Measurements from ENCODE around the gene PLEKHD1.

Gene PLEKHD1

DNA sequence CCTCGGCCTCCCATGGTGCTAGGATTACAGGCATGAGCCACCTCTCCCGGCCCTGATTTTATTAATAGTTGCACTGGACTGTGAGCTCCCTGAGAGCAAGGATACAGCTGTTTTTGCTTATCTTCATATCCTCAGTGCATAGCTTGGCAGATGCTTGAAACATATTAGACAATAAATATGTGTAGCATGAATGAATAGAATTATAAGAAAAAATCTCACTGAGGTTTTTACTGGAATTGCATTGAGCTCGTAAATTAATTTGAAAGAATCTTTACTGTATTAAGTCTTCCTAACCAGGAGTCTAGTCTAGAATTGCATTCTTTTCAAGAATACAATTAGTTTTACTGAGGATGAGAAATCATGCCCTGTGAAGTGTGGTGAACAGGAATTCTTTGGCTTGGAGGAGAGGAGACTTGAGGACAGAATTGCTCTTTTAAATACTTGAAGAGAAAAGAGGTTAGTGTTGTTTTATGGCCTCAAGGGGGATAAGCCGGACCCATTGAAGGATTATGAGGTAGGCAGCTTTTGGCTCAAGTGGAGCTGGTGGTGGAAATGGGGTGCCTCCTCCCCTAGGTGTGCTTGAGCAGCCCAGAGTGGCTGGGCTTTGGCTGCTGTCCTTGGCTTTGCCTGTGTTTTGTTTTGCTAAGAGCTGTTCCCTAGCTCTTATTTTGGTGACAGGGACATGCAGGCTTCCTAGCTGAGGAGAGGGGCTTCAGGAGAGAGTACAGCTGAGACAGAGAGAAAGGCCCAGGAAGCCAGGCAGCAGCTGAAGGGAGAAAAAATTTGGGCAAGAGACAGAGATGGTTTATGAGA, 34.0 kb downstream of the PLEKHD1 start:
- no peak for DNase-seq (ENCODE audit: low spot score)

- DNase-seq (ENCODE audit: low spot score), result no peak
These were observed 34.9 kb downstream of the PLEKHD1 start for GRCh38 chr14:69519204-69520100.

- no peak for DNase-seq (ENCODE audit: low spot score)
These were observed 37.5 kb downstream of the PLEKHD1 start for GRCh38 chr14:69522026-69522425.

- no peak for DNase-seq (ENCODE audit: low spot score)
These were observed 41.4 kb downstream of the PLEKHD1 start for GRCh38 chr14:69525896-69526295.

GRCh38 chr14:69527635-69528034, 43.1 kb downstream of the PLEKHD1 start:
- DNase-seq (ENCODE audit: low spot score), result no peak

DNA sequence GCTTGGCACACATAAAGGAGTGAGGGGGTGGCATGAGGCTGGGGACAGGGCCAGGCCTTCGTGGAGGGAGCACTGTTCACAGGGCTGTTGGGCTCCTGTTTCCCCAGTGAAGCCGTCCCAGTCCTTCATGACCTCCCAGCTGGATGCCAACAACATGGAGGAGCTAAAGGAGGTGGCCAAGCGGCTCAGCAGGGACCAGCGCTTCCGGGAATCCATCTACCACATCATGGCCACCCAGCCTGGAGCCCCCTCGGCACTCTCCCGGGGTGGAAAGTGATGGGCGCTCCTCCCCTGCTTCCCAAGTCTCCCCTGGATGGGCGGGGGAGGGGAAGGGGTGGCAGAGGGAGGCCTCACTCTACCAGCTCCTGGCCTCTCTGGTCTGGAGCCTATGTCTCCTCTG, 43.6 kb downstream of the PLEKHD1 start:
- DNase-seq (ENCODE audit: low spot score), result no peak

GRCh38 chr14:69528930-69529329, 44.4 kb downstream of the PLEKHD1 start:
- DNase-seq (ENCODE audit: low spot score), result no peak

GRCh38 chr14:69529563-69529962, 45.0 kb downstream of the PLEKHD1 start:
- DNase-seq (ENCODE audit: low spot score), result no peak

DNA sequence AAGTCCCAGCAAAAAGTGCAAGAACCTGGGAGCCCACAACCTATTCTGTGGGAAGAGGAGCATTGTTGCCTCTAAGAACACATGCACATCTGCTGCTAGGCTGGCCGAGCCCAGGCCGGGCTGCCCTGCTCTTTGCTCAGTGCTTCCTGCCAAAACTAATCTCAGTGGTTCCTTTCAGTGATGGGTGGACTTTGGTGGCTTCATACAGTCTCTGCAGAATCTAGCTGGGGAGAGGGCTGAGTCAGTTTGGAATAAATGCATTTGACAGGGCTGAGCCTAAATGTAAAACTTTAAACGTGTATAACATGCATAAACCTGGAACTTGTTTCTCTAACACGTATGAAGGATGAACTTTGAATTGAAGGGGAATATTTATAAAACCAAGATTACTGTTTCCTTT, 45.6 kb downstream of the PLEKHD1 start:
- DNase-seq (ENCODE audit: low spot score), result no peak

DNA sequence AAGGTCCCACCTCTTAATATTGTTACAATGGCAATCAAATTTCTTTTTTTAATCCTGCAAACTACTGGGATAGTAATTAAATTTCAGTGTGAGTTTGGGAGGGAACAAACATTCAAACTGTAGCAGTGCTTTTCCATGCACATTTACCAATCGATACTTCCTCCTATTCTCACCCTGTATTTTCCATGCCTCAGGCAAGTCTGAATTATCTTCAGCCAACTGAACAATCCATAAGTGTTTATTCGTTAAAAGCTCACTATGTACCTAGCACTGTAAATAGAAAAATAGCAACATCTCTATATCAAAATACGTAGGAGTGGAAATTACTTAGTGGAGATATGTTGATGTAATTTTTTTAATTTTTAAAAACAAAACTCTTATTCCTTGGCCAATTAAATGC, 46.6 kb downstream of the PLEKHD1 start:
- no peak for DNase-seq (ENCODE audit: low spot score)

DNA sequence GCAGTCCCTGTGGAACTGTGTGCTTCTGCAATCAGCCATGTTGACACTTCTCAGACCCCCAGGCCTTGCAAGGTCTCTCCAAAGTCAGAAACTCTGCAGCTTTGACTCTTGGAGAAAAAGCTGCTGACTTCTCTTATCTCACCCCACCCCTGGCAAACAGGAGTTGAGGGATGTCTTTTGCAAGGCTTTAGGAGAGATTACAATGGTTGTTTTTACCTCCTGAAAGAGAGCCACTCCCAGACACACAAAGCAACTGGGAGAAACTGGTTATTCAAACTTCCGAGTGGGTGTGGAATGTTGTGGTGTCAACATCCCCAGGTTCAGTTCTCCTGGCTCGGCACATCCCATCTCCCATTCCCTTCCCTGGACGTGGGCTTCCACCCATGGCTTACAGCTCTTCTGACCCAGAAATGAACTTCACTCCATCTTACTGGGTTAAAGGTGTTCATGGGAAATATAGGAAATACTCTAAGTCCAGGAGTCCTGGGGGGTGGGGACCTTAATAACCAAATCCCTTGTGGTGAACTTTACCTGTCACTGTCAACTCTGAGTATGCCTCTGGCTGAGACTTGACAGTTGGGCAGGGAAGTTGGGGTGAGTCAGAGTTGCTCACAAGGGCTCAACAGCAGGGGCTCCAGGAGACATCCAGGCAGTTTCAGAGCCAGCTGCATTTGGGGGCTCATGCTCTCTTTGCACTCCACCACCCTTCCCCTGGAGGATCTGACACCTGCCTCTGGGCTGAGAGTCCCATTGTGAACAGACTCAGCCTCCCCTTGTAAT, 48.2 kb downstream of the PLEKHD1 start:
- DNase-seq (ENCODE audit: low spot score), result no peak

DNA sequence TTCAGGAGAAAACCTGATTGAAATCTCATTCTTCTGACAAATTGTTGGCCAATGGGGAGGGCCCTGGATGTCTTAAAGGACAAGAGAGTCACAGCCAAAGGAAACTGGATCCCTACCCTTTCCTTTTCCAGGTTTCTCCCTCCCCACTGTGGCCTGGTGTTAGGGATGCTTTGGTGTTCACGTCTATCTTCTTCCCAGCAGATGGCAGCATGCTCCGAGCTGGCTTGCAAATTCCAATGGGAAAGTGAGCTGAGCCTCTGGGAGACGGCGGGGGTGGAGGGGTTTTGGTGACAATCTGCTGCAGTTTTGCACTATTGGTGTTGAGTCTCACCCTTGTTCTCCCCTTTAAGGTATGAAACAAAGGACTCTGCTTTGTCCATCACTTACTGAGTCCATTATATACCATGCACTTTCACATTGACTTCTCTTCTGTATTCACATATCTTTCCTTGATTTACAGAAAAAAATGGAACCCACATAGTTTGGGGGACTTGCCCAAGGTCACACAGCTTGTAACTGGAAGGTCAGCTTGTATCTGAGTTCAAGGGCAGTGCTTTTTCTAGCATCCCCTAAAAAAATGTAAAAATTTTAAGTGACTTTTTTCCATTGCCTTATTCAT, 50.8 kb downstream of the PLEKHD1 start:
- DNase-seq (ENCODE audit: low spot score), result no peak

DNA sequence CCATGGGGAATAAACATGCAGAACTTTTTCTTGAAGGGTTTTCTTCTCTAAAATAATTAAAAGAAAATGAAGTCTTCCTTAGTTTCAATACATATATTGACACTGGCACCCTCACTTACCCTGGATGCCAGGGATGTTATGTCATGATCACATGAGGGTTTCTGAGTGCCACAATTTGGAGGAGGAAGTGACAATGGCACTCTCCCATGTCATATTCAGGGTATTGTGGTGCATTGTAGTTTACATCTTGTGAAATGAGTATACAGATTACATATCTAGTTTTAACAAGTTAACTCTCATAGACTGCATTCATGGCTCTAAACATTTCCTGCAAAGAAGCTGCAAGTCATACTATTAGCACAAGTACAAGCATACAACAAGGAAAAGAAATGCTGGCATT, 52.4 kb downstream of the PLEKHD1 start:
- no peak for DNase-seq (ENCODE audit: low spot score)

DNA sequence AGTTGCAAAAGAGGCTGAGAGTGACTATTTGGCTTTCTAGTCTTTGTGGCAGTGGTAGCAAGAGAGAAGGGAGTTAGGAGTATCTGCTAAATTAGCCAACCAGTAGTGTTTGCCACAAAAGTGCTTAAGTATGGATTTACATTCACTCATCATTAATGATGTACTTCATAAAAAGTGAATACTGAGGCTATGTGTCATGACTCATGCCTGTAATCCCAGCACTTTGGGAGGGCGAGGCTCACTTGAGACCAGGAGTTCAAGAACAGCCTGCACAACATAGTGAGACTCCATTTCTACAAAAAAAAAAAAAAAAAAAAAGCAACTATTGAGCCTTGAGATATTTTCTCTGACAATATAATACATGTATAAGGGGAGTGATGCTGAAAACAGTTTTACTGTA, 53.4 kb downstream of the PLEKHD1 start:
- DNase-seq (ENCODE audit: low spot score), result no peak

- DNase-seq (ENCODE audit: low spot score), result no peak
These were observed 54.2 kb downstream of the PLEKHD1 start for GRCh38 chr14:69538766-69539165.

DNA sequence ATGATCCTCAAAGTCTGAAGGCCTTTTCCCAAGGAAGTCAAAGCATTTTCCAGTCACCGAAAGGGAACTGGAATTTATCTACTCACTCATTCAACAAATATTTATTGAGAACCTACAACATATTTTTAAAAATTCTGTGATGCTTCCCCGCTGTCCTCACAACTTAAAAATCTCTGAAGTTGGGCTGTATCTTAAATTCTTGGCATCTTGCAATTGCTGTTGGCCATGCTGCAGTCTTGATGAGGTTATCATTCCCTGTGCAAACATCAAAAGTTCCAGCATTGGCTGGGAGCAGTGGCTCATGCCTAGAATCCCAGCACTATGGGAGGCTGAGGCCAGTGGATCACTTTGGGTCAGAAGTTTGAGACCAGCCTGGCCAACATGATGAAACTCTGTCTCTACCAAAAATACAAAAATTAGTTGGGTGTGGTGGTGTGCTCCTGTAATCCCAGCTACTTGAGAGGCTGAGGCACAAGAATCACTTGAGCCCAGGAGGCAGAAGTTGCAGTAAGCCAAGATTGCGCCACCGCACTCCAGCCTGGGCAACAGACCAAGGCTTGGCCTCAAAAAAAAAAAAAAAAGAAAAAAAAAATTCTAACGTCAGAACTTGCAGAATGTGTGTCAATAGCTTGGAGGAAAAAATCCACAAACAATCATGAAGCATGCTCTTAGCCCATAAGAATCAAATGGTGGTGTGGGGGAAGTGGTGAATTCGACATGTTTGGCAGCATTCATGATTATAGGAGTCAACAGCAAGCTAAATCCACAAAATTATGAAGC, 55.3 kb downstream of the PLEKHD1 start:
- DNase-seq (ENCODE audit: low spot score), result no peak

DNA sequence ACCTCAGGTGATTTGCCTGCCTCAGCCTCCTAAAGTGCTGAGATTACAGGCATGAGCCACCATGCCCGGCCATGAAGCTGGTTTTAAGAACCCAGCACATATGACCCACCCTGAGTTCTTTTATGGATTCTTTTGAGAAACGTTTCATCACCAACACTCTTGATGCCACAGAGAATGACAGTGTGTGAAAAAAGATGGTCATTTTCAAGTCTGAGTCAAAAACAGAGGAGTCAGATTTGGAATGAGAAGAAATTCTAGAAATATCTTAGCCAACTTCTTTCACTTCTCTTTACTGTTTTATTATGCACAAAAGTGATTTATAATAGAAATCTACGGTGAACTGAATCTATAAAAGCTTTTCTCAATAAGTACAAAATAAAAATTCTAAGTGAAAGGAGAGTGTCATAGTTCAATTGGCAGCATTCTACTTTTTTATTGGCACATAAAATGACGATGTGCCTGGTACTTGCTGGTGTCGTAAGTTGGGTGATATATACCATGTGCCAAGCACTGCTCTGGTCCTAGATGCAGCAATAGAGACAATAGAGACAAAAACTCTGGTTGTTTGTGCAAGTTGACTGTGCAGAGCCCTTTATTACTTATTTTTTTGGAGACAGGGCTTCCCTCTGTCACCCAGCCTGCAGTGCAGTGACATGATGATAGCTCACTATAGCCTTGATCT, 56.3 kb downstream of the PLEKHD1 start:
- DNase-seq (ENCODE audit: low spot score), result no peak

DNA sequence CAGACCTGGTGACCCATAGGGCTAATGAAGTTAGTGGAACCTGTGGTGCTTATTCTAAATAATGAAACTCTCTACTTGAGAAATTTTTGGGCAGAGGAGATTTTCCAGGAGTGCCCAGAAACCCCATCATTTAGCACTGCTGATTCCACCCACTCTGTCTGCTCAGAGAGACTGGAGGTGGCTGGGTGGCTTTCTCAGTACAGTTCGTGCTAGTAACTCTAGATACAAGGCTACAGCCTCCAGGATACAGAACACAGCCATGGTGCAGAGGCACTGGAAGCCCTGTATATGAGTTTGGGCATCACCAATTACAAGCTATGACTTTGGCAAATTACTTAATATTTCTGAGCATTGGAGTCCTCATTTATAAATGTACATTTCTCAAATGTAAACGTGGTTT, 57.8 kb downstream of the PLEKHD1 start:
- DNase-seq (ENCODE audit: low spot score), result no peak

DNA sequence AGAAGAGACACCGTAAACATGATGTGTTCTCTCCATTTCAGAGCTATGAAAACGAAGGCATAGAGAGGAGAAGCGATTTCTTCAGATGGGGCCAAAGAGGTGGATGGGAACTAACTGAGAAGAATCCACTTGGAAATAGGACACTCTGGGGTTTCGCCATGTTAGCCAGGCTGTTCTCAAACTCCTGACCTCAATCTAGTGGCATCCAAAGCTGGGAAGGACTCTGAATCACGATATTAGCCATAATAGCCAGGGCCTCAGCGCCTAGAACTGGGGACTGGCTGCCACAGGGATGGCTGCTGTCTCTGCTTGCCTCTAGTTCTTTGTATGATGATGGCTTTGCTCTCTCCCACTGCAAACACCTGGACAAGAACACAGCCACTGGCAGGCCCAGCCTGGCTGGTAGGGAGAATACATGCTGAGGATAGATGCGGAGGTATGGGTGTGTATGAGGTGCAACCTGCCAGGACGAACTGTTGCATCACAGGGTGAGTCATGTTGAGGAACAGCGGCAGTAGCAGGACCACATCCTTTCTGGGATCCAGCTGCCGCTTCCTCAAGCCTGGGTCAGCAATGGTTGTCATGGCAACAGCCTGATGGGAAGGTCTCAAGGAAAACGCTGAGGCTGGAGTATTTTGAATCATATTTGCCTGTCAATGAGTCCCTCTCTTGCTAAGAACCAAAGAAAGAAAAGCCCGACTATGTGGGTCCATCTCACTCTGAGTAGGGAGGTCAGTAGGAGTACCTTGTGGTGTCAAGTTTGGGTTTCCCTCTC, 59.0 kb downstream of the PLEKHD1 start:
- no peak for DNase-seq (ENCODE audit: low spot score)
